ENCODE measurements around the gene TMEM263. TPM values are rescaled to one million over a fixed set of nuclear protein-coding genes. Genes with fewer than 3 reads are reported as not detected.
A peak's percentile ranks its signal among the peaks of the same experiment; 100 is the strongest.

TMEM263 gene
- total and polyA plus RNA-seq, 8 donors: 12.9 to 108 (median 29.9) TPM

- Histone ChIP-seq H3K27ac (peak overlapping the region in 3 of 5 donors; percentile 73 to 79 (median 75)), H3K4me1 (peaks cover 25 to 84% (median 64%) of the 10 kb centered on the region in 4 donors), H3K9me3 (no peaks in the 10 kb centered on the region), H3K4me3 (no peak overlapping the region), H3K36me3 (peaks cover 0 to 2% (median 0%) of the 10 kb centered on the region in 4 donors), H3K27me3 (no peaks in the 10 kb centered on the region)
- intact Hi-C loops (cut with DNase I; ENCODE audit: low total_unique reads): no loop called here
- whole genome bisulfite sequencing, 5 donors: 32 to 43% (median 35%) methylated on average over 9 of the region's 9 CpGs
- no peak for TF ChIP-seq POLR2A (IDR thresholded peaks at IDR 0.05)
- no peak for TF ChIP-seq EP300 (IDR thresholded peaks at IDR 0.05)
- no peak for TF ChIP-seq CTCF (IDR thresholded peaks at IDR 0.05)
- no peak for TF ChIP-seq POLR2AphosphoS5 (IDR thresholded peaks at IDR 0.05)
- peak; percentile 69 to 75 for DNase-seq
Observed at GRCh38 chr12:106978035-106978800, 22.5 kb downstream of the TMEM263 start.

- Histone ChIP-seq H3K36me3 (peaks cover 0 to 17% (median 8%) of the 10 kb centered on the region in 4 donors), H3K4me1 (peaks cover 25 to 81% (median 62%) of the 10 kb centered on the region in 4 donors), H3K4me3 (no peak overlapping the region), H3K9me3 (no peaks in the 10 kb centered on the region), H3K27ac (peak overlapping the region in 2 of 5 donors; percentile 17), H3K27me3 (no peaks in the 10 kb centered on the region)
- intact Hi-C loops (cut with DNase I; ENCODE audit: low total_unique reads): no loop called here
- TF ChIP-seq CTCF (IDR thresholded peaks at IDR 0.05): no peak
- no peak for TF ChIP-seq POLR2AphosphoS5 (IDR thresholded peaks at IDR 0.05)
- TF ChIP-seq POLR2A (IDR thresholded peaks at IDR 0.05): no peak
- no peak for TF ChIP-seq EP300 (IDR thresholded peaks at IDR 0.05)
- DNase-seq: peak in 1 of 2 donors; percentile 56
- WGBS, 5 donors: 48 to 68% (median 61%) methylated on average over 7 of the region's 7 CpGs
Observed at GRCh38 chr12:106980944-106981343, 25.2 kb downstream of the TMEM263 start.

- H3K27me3 ChIP-seq: no peaks in the 10 kb centered on the region
- DNase-seq: peak in 1 of 2 donors; percentile 48
- no peak overlapping the region for H3K4me3 ChIP-seq
- TF ChIP-seq CTCF (IDR thresholded peaks at IDR 0.05) (no peak), POLR2AphosphoS5 (IDR thresholded peaks at IDR 0.05) (peak in 1 of 3 donors; percentile 28)
- WGBS, 5 donors: 79 to 96% (median 85%) methylated on average over 3 of the region's 3 CpGs
- H3K36me3 ChIP-seq: peaks cover 0 to 17% (median 8%) of the 10 kb centered on the region in 4 donors
- H3K27ac ChIP-seq: no peak overlapping the region
- H3K4me1 ChIP-seq: peaks cover 28 to 78% (median 60%) of the 10 kb centered on the region in 4 donors
- H3K9me3 ChIP-seq: no peaks in the 10 kb centered on the region
- intact Hi-C loops (cut with DNase I; ENCODE audit: low total_unique reads): no loop called here
Observed at GRCh38 chr12:106981788-106982187, 26.1 kb downstream of the TMEM263 start.

- intact Hi-C loops (cut with DNase I; ENCODE audit: low total_unique reads): no loop called here
- DNase-seq: no peak
- Histone ChIP-seq H3K36me3 (peaks cover 0 to 17% (median 8%) of the 10 kb centered on the region in 4 donors), H3K4me1 (peaks cover 32 to 73% (median 56%) of the 10 kb centered on the region in 4 donors), H3K4me3 (no peak overlapping the region), H3K27ac (no peak overlapping the region), H3K27me3 (no peaks in the 10 kb centered on the region), H3K9me3 (no peaks in the 10 kb centered on the region)
- no peak for TF ChIP-seq POLR2A (IDR thresholded peaks at IDR 0.05)
- TF ChIP-seq CTCF (IDR thresholded peaks at IDR 0.05): no peak
- no peak for TF ChIP-seq POLR2AphosphoS5 (IDR thresholded peaks at IDR 0.05)
- TF ChIP-seq EP300 (IDR thresholded peaks at IDR 0.05): no peak
- 83 to 87% (median 85%) methylated on average over 1 of the region's 1 CpG for WGBS, 5 donors
Observed at GRCh38 chr12:106982229-106982628, 26.5 kb downstream of the TMEM263 start.
